ENCODE results near the gene IFNA8. TPM values are rescaled to one million over a fixed set of nuclear protein-coding genes. Genes with fewer than 3 reads are reported as not detected.
"Not testable (repeated sequence)": the region's sequence is repeated elsewhere in the genome, so short reads cannot be mapped to it uniquely, and the experiment has no call there.

Gene IFNA8
- total RNA-seq, 2 donors from 2014 or later, result not detected

- peak; percentile 53 for ATAC-seq
- TF ChIP-seq, protein P1, sequence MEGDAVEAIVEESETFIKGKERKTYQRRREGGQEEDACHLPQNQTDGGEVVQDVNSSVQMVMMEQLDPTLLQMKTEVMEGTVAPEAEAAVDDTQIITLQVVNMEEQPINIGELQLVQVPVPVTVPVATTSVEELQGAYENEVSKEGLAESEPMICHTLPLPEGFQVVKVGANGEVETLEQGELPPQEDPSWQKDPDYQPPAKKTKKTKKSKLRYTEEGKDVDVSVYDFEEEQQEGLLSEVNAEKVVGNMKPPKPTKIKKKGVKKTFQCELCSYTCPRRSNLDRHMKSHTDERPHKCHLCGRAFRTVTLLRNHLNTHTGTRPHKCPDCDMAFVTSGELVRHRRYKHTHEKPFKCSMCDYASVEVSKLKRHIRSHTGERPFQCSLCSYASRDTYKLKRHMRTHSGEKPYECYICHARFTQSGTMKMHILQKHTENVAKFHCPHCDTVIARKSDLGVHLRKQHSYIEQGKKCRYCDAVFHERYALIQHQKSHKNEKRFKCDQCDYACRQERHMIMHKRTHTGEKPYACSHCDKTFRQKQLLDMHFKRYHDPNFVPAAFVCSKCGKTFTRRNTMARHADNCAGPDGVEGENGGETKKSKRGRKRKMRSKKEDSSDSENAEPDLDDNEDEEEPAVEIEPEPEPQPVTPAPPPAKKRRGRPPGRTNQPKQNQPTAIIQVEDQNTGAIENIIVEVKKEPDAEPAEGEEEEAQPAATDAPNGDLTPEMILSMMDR (IDR thresholded peaks at IDR 0.05), result peak in 6 of 7 experiments; percentile 36 to 57 (median 47)
- no peak for TF ChIP-seq POLR2A (IDR thresholded peaks at IDR 0.05)
- H3K27me3 ChIP-seq, result no peaks in the 10 kb centered on the region
- no peak overlapping the region for H3K4me3 ChIP-seq
- H3K36me3 ChIP-seq (replicated peaks in 1 of 2; ENCODE audit: insufficient read depth in 1 of 2, low read depth in 2 of 2), result no peaks in the 10 kb centered on the region
- H3K27ac ChIP-seq, result no peak overlapping the region
- no peaks in the 10 kb centered on the region for H3K4me1 ChIP-seq
- WGBS, 2 donors, result 39 to 42% methylated on average over 9 of the region's 9 CpGs
- peak; percentile 49 to 70 (median 59) for DNase-seq
- H3K9me3 ChIP-seq, result no peaks in the 10 kb centered on the region
- intact Hi-C loops (cut with DNase I), result no loop called here
Observed at GRCh38 chr9:21434202-21435014, 25.5 kb downstream of the IFNA8 start.

GRCh38 chr9:21435015-21435383 is 26.1 kb downstream of the IFNA8 start:
- H3K9me3 ChIP-seq; H3K27me3 ChIP-seq; DNase-seq; intact Hi-C loops (cut with DNase I); H3K4me1 ChIP-seq; H3K4me3 ChIP-seq; H3K36me3 ChIP-seq (replicated peaks in 1 of 2; ENCODE audit: insufficient read depth in 1 of 2, low read depth in 2 of 2); ATAC-seq; H3K27ac ChIP-seq: not testable (repeated sequence)
- WGBS, 2 donors, result 49 to 53% methylated on average over 7 of the region's 7 CpGs

DNA sequence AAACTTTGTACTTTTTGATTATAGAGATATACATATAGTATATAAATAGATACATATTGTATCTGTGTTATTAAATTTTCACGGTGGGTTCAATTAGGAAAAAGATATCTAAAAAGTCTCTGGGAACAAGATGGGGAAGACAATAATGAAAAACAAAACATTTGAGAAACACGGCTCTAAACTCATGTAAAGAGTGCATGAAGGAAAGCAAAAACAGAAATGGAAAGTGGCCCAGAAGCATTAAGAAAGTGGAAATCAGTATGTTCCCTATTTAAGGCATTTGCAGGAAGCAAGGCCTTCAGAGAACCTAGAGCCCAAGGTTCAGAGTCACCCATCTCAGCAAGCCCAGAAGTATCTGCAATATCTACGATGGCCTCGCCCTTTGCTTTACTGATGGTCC is 31.2 kb downstream of the IFNA8 start, which contains the start of gene IFNA1:
TSS of gene IFNA1 (plus strand) at position 301 of the 400 bp plus-strand sequence. CDS start at position 370, 69 bp downstream.
- intact Hi-C loops (cut with DNase I), result no loop called here
- H3K4me1 ChIP-seq, result no peaks in the 10 kb centered on the region
- no peaks in the 10 kb centered on the region for H3K27me3 ChIP-seq
- no peaks in the 10 kb centered on the region for H3K36me3 ChIP-seq (replicated peaks in 1 of 2; ENCODE audit: insufficient read depth in 1 of 2, low read depth in 2 of 2)
- no peak for DNase-seq
- H3K9me3 ChIP-seq, result no peaks in the 10 kb centered on the region
- WGBS, 2 donors, result 80 to 83% methylated on average over 4 of the region's 4 CpGs
- H3K4me3 ChIP-seq, result no peak within 1 kb of the TSS
- ATAC-seq, result no peak
- H3K27ac ChIP-seq, result no peak within 1 kb of the TSS
- TF ChIP-seq POLR2A (IDR thresholded peaks at IDR 0.05), result no peak
- TF ChIP-seq, protein P1 (IDR thresholded peaks at IDR 0.05), result no peak

DNA sequence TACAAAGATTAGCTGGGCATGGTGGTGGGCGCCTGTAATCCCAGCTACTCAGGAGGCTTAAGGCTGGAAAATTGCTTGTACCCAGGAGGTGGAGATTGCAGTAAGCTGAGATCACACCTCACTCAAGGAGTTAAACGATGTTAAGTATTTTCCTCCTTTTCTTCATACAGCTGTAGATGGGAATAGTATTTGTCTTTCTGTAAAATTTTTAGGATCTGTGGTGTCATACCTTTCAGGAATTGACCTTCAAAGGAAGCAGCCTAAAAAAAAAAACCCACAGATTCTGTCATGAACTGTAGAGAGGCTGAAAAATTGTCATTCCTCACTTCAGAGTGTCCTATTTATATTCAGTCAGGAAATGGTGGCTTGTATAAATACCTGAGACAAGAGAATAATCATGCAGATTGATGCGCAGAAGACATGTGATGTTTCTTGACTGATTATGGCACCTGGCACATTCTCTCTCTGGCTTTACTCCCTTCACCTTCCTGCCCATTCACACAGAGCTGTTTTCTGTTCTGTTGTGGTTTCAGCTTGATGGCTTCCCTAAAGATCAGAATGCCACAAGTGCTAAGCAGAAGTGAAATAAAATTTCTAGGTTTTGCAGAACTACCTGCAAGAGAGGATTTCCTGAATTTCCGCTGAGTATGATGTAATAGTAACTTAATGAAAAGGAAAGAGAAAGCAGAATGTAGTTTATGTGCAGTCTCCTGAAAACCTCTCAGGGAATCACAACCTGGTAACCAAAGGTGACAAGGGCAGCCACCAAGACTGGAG is 35.1 kb downstream of the IFNA8 start:
- TF ChIP-seq, protein P1 (IDR thresholded peaks at IDR 0.05), result no peak
- TF ChIP-seq POLR2A (IDR thresholded peaks at IDR 0.05), result no peak
- no peaks in the 10 kb centered on the region for H3K9me3 ChIP-seq
- H3K36me3 ChIP-seq (replicated peaks in 1 of 2; ENCODE audit: insufficient read depth in 1 of 2, low read depth in 2 of 2), result no peaks in the 10 kb centered on the region
- H3K27ac ChIP-seq, result no peak overlapping the region
- no peaks in the 10 kb centered on the region for H3K4me1 ChIP-seq
- intact Hi-C loops (cut with DNase I), result no loop called here
- H3K27me3 ChIP-seq, result no peaks in the 10 kb centered on the region
- no peak for DNase-seq
- no peak for ATAC-seq
- 79 to 86% methylated on average over 4 of the region's 4 CpGs for WGBS, 2 donors
- H3K4me3 ChIP-seq, result no peak overlapping the region

GRCh38 chr9:21449312-21449711 is 40.4 kb downstream of the IFNA8 start:
- H3K36me3 ChIP-seq (replicated peaks in 1 of 2; ENCODE audit: insufficient read depth in 1 of 2, low read depth in 2 of 2); H3K27ac ChIP-seq; H3K9me3 ChIP-seq; H3K4me3 ChIP-seq; H3K4me1 ChIP-seq; ATAC-seq; DNase-seq; H3K27me3 ChIP-seq; intact Hi-C loops (cut with DNase I): not testable (repeated sequence)
- 74 to 87% methylated on average over 5 of the region's 5 CpGs for WGBS, 2 donors

Measured in body of pancreas (tissue), 4 donors.